GM19240 (cell line): Measurements from ENCODE around the gene PEMT.

ENCODE experiments used
- DNase-seq: peaks from one replicate; pipeline ENCODE4 v3.0.0; 2011; ENCODE audit warnings: low spot score; ENCODE audit not compliant: insufficient read length

PEMT gene

GRCh38 chr17:17536702-17537101 is 54.8 kb downstream of the PEMT start:
- no peak for DNase-seq

- no peak for DNase-seq
Observed at GRCh38 chr17:17535957-17536356, 55.6 kb downstream of the PEMT start.

GRCh38 chr17:17533901-17534441 is 57.5 kb downstream of the PEMT start:
- DNase-seq = no peak

GRCh38 chr17:17532991-17533390 is 58.5 kb downstream of the PEMT start:
- no peak for DNase-seq

GRCh38 chr17:17531156-17531555 is 60.4 kb downstream of the PEMT start:
- no peak for DNase-seq

GRCh38 chr17:17528696-17529652 is 62.5 kb downstream of the PEMT start:
- no peak for DNase-seq

- no peak for DNase-seq
Observed at GRCh38 chr17:17527956-17528500, 63.5 kb downstream of the PEMT start.

GRCh38 chr17:17527534-17527933 is 64.0 kb downstream of the PEMT start:
- DNase-seq = no peak

GRCh38 chr17:17526369-17526768 is 65.1 kb downstream of the PEMT start:
- no peak for DNase-seq

GRCh38 chr17:17525956-17526355 is 65.6 kb downstream of the PEMT start:
- no peak for DNase-seq

GRCh38 chr17:17525311-17525710 is 66.2 kb downstream of the PEMT start:
- no peak for DNase-seq

- DNase-seq = no peak
Observed at GRCh38 chr17:17523731-17524490, 67.6 kb downstream of the PEMT start.

GRCh38 chr17:17523001-17523730 is 68.3 kb downstream of the PEMT start:
- DNase-seq = no peak

- no peak for DNase-seq
Observed at GRCh38 chr17:17520599-17521232, 70.8 kb downstream of the PEMT start.

GRCh38 chr17:17519886-17520285 is 71.6 kb downstream of the PEMT start:
- no peak for DNase-seq

- DNase-seq = no peak
Observed at GRCh38 chr17:17518951-17519350, 72.6 kb downstream of the PEMT start.

GRCh38 chr17:17518014-17518413 is 73.5 kb downstream of the PEMT start:
- no peak for DNase-seq

- no peak for DNase-seq
Observed at GRCh38 chr17:17516941-17517720, 74.4 kb downstream of the PEMT start.

GRCh38 chr17:17515934-17516930 is 75.3 kb downstream of the PEMT start:
- DNase-seq = no peak
